H9 (cell line): ENCODE results near the gene SNAI1. TPM values are rescaled to one million over a fixed set of nuclear protein-coding genes. Genes with fewer than 3 reads are reported as not detected.

Source experiments
- DNase-seq: peaks from one replicate; pipeline ENCODE4 v3.0.0-alpha.2; 2017
- H2AFZ ChIP-seq: one replicate; pipeline ENCODE4 v1.6.1; 2013; ENCODE audit warnings: mild to moderate bottlenecking, low read length, control low read depth, moderate library complexity
- H2AK5ac ChIP-seq: 2 replicates; pipeline ENCODE4 v1.6.1; 2013; ENCODE audit warnings: low read length, control low read depth, mixed read lengths; ENCODE audit not compliant: insufficient read length
- H2BK120ac ChIP-seq: one replicate; pipeline ENCODE4 v1.6.1; 2013; ENCODE audit warnings: low read depth, mild to moderate bottlenecking, low read length, control low read depth, inconsistent platforms; ENCODE audit not compliant: poor library complexity, severe bottlenecking
- H2BK12ac ChIP-seq: 2 replicates; pipeline ENCODE4 v1.6.1; 2013; ENCODE audit warnings: low read length, control low read depth, mixed read lengths, low read depth; ENCODE audit not compliant: insufficient read length
- H2BK15ac ChIP-seq: 2 replicates; pipeline ENCODE4 v1.6.1; 2013; ENCODE audit warnings: low read depth, low read length, control low read depth
- H2BK20ac ChIP-seq: one replicate; pipeline ENCODE4 v1.6.1; 2013; ENCODE audit warnings: low read depth, mild to moderate bottlenecking, low read length, control low read depth, inconsistent platforms; ENCODE audit not compliant: poor library complexity, severe bottlenecking
- H2BK5ac ChIP-seq: 2 replicates; pipeline ENCODE4 v1.6.1; 2013; ENCODE audit warnings: low read length, control low read depth, mixed read lengths; ENCODE audit not compliant: insufficient read length
- H3K14ac ChIP-seq: 2 replicates; pipeline ENCODE4 v1.6.1; 2013; ENCODE audit warnings: low read length, control low read depth; ENCODE audit not compliant: insufficient read depth
- H3K18ac ChIP-seq: 2 replicates; pipeline ENCODE4 v1.6.1; 2013; ENCODE audit warnings: low read depth, mild to moderate bottlenecking, mixed read lengths, low read length, control low read depth; ENCODE audit not compliant: insufficient read length
- H3K23ac ChIP-seq: 2 replicates; pipeline ENCODE4 v1.6.1; 2013; ENCODE audit warnings: low read length, control low read depth, mixed read lengths, low read depth; ENCODE audit not compliant: insufficient read length
- H3K23me2 ChIP-seq: 2 replicates; pipeline ENCODE4 v1.6.1; 2013; ENCODE audit warnings: low read depth, mild to moderate bottlenecking, mixed read lengths, low read length, control low read depth; ENCODE audit not compliant: insufficient read length, poor library complexity, severe bottlenecking
- H3K27ac ChIP-seq: 2 replicates; pipeline ENCODE4 v1.5.1; 2013; ENCODE audit warnings: low read length, control low read depth, mixed read lengths, low read depth; ENCODE audit not compliant: insufficient read length
- H3K27me3 ChIP-seq: 2 replicates; pipeline ENCODE4 v1.6.1; 2013; ENCODE audit warnings: low read length, control low read depth, inconsistent platforms; ENCODE audit not compliant: insufficient read depth
- H3K4ac ChIP-seq: 2 replicates; pipeline ENCODE4 v1.6.1; 2013; ENCODE audit warnings: low read depth, mild to moderate bottlenecking, control low read depth, inconsistent platforms, low read length, moderate library complexity
- H3K4me1 ChIP-seq: 2 replicates; pipeline ENCODE4 v1.6.1; 2013; ENCODE audit warnings: low read length, control low read depth, inconsistent platforms; ENCODE audit not compliant: insufficient read depth
- H3K4me2 ChIP-seq: 2 replicates; pipeline ENCODE4 v1.6.1; 2013; ENCODE audit warnings: low read length, control low read depth, mixed read lengths; ENCODE audit not compliant: insufficient read length, insufficient read depth
- H3K56ac ChIP-seq: 2 replicates; pipeline ENCODE4 v1.6.1; 2013; ENCODE audit warnings: low read depth, mild to moderate bottlenecking, mixed read lengths, low read length, control low read depth; ENCODE audit not compliant: insufficient read length
- H3K79me1 ChIP-seq: 2 replicates; pipeline ENCODE4 v1.6.1; 2013; ENCODE audit warnings: low read depth, mild to moderate bottlenecking, moderate library complexity, low read length, control low read depth, inconsistent platforms; ENCODE audit not compliant: insufficient read depth, poor library complexity, severe bottlenecking
- H3K79me2 ChIP-seq: 2 replicates; pipeline ENCODE4 v1.6.1; 2013; ENCODE audit warnings: low read length, control low read depth, inconsistent platforms; ENCODE audit not compliant: insufficient read depth
- H3K9ac ChIP-seq: 2 replicates; pipeline ENCODE4 v1.6.1; 2013; ENCODE audit warnings: low read length, control low read depth, mixed read lengths; ENCODE audit not compliant: insufficient read length; ENCODE audit errors: extremely low read depth
- H3K9me3 ChIP-seq: one replicate; pipeline ENCODE4 v1.6.1; 2013; ENCODE audit warnings: low read depth, low read length, inconsistent platforms; ENCODE audit not compliant: control insufficient read depth
- H3T11ph ChIP-seq: one replicate; pipeline ENCODE4 v1.6.1; 2013; ENCODE audit warnings: mild to moderate bottlenecking, low read length, control low read depth, inconsistent platforms
- H4K20me1 ChIP-seq: one replicate; pipeline ENCODE4 v1.6.1; 2013; ENCODE audit not compliant: control insufficient read depth, insufficient read length, insufficient read depth
- H4K5ac ChIP-seq: 2 replicates; pipeline ENCODE4 v1.6.1; 2013; ENCODE audit warnings: low read depth, mild to moderate bottlenecking, mixed read lengths, low read length, control low read depth; ENCODE audit not compliant: insufficient read length
- H4K8ac ChIP-seq: replicated peaks from 2 replicates; pipeline ENCODE4 v1.6.1; 2013; ENCODE audit warnings: low read length, control low read depth, mixed read lengths, low read depth; ENCODE audit not compliant: insufficient read length
- H4K91ac ChIP-seq: 2 replicates; pipeline ENCODE4 v1.6.1; 2013; ENCODE audit warnings: low read depth, mild to moderate bottlenecking, moderate library complexity, mixed read lengths, low read length, control low read depth; ENCODE audit not compliant: insufficient read length
- H3K27ac Mint-ChIP-seq, 3 experiments: 2 replicates in 2 of 3; 3 replicates in 1 of 3; pipeline ENCODE4 v1.8.0; 2020 to 2021; ENCODE audit warnings: mixed read lengths in 3 of 3, mild to moderate bottlenecking in 1 of 3, moderate library complexity in 1 of 3
- H3K27me3 Mint-ChIP-seq: 2 replicates; pipeline ENCODE4 v1.8.0; 2021; ENCODE audit warnings: low read depth, mild to moderate bottlenecking, moderate library complexity, mixed read lengths
- H3K36me3 Mint-ChIP-seq, 3 experiments: 2 replicates in 2 of 3; 3 replicates in 1 of 3; pipeline ENCODE4 v1.8.0; 2020 to 2021; ENCODE audit warnings: low read depth in 3 of 3, mixed read lengths in 3 of 3; ENCODE audit not compliant: insufficient read depth in 1 of 3
- H3K4me1 Mint-ChIP-seq, 2 experiments: 2 replicates each; pipeline ENCODE4 v1.8.0; 2020; ENCODE audit warnings: mixed read lengths in 2 of 2
- H3K4me3 Mint-ChIP-seq, 2 experiments: 2 replicates in 1 of 2; 3 replicates in 1 of 2; pipeline ENCODE4 v1.8.0; 2020 to 2021; ENCODE audit warnings: mild to moderate bottlenecking in 2 of 2, mixed read lengths in 2 of 2, moderate library complexity in 1 of 2
- H3K9me3 Mint-ChIP-seq, 2 experiments: 2 replicates in 1 of 2; 3 replicates in 1 of 2; pipeline ENCODE4 v1.8.0; 2020; ENCODE audit warnings: mild to moderate bottlenecking in 2 of 2, mixed read lengths in 2 of 2, moderate library complexity in 1 of 2
- CTCF ChIP-seq: fragments of 200-600 bp; sonication (generic); conservative IDR thresholded peaks from 3 replicates; pipeline ENCODE4 v1.8.0; 2021; ENCODE audit warnings: antibody characterized with exemption, mild to moderate bottlenecking
- WGBS: extraction: QIAGEN DNeasy Blood & Tissue Kit; methylation state at CpG from one replicate; pipeline ENCODE4 v1.1.7; 2013; ENCODE audit warnings: missing lambda C conversion rate, low lambda C conversion rate, mixed read lengths; ENCODE audit not compliant: insufficient read length; ENCODE audit errors: extremely low coverage; 5-methylcytosine and 5-hydroxymethylcytosine counted together
- total RNA-seq: library from RNA; stranded (reverse); gene quantifications from 2 replicates; pipeline ENCODE4 v1.2.1, GENCODE V29; 2021

Gene SNAI1
- total RNA-seq, 1 experiment from 2014 or later = 7.0 TPM

GRCh38 chr20:50020288-50020687 is 37.5 kb downstream of the SNAI1 start:
- H4K5ac ChIP-seq = no peak overlapping the region
- no peaks in the 10 kb centered on the region for H3K79me1 ChIP-seq
- H3K56ac ChIP-seq = no peak overlapping the region
- no peak overlapping the region for H3K18ac ChIP-seq
- no peak overlapping the region for H3K4me2 ChIP-seq
- no peak overlapping the region; a peak in 1 of 7 replicates for H3K27ac Mint-ChIP-seq
- H3K23ac ChIP-seq = no peak overlapping the region
- H3K4me3 Mint-ChIP-seq = no peak overlapping the region
- DNase-seq = no peak
- no peak overlapping the region for H2BK20ac ChIP-seq
- H3K4me1 ChIP-seq = peaks cover 2% of the 10 kb centered on the region; the same call in 1 of the 2 replicates
- no peak overlapping the region for H2AK5ac ChIP-seq
- no peak overlapping the region for H3K14ac ChIP-seq
- H3K27me3 Mint-ChIP-seq = peaks cover 9% of the 10 kb centered on the region
- no peak overlapping the region for H3K27ac ChIP-seq
- no peaks in the 10 kb centered on the region for H3K9me3 Mint-ChIP-seq
- H3T11ph ChIP-seq = no peak overlapping the region
- H2BK5ac ChIP-seq = no peak overlapping the region
- TF ChIP-seq CTCF = no peak
- H4K20me1 ChIP-seq = no peaks in the 10 kb centered on the region
- H4K91ac ChIP-seq = no peak overlapping the region
- no peaks in the 10 kb centered on the region for H3K27me3 ChIP-seq
- no peaks in the 10 kb centered on the region; a peak in 1 of 7 replicates for H3K36me3 Mint-ChIP-seq
- H2BK12ac ChIP-seq = no peak overlapping the region
- no peak overlapping the region for H4K8ac ChIP-seq
- no peak overlapping the region for H3K9ac ChIP-seq
- no peak overlapping the region for H2BK15ac ChIP-seq
- WGBS = no CpG with 5 or more reads among the region's 3 CpGs
- H3K4ac ChIP-seq = no peak overlapping the region
- H3K4me1 Mint-ChIP-seq = peaks cover 7 to 16% of the 10 kb centered on the region in 2 experiments
- no peak overlapping the region for H2AFZ ChIP-seq
- H3K23me2 ChIP-seq = peaks cover 3% of the 10 kb centered on the region
- no peak overlapping the region for H2BK120ac ChIP-seq
- H3K79me2 ChIP-seq = no peaks in the 10 kb centered on the region
- H3K9me3 ChIP-seq = no peaks in the 10 kb centered on the region
